ENCODE results near the gene GALNS.
A peak's percentile ranks its signal among the peaks of the same experiment; 100 is the strongest.

DNA sequence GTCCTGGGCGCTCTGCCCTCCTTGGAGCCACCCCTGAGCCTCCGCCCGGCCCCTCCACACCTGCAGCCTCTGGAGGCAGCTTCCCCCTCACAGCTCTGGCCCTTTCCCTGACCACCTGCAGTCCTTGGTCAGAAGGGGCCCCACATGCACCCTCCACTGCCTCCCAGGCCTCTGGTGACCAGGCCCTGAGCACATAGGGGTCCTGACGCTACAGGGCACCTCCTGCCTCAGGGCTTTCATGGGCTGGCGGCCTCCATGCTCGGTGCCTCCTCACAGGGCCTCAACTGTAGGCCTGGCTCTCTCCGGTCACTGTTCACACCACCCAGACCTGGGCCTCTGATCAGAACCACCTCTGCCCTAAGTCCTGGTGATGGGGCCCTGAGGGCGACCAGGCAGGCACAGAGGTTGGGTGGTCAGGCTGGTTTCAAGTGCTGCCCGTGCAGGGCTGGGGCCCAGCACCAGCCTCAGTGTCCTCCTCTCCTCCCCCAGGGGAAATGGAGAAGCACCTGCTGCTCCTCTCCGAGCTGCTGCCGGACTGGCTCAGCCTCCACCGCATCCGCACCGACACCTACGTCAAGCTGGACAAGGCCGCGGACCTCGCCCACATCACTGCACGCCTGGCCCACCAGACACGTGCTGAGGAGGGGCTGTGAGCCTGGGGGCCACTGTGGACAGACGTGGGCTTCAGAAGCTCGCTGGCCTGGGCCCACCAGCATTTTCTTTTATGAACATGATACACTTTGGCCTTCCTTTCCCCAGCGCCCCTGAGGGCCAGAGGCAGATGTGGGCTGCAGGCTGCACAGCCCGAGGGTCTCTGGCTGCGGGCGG lies 48.9 kb downstream of the GALNS start:
- TF ChIP-seq, protein P1, sequence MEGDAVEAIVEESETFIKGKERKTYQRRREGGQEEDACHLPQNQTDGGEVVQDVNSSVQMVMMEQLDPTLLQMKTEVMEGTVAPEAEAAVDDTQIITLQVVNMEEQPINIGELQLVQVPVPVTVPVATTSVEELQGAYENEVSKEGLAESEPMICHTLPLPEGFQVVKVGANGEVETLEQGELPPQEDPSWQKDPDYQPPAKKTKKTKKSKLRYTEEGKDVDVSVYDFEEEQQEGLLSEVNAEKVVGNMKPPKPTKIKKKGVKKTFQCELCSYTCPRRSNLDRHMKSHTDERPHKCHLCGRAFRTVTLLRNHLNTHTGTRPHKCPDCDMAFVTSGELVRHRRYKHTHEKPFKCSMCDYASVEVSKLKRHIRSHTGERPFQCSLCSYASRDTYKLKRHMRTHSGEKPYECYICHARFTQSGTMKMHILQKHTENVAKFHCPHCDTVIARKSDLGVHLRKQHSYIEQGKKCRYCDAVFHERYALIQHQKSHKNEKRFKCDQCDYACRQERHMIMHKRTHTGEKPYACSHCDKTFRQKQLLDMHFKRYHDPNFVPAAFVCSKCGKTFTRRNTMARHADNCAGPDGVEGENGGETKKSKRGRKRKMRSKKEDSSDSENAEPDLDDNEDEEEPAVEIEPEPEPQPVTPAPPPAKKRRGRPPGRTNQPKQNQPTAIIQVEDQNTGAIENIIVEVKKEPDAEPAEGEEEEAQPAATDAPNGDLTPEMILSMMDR (conservative IDR thresholded peaks at IDR 0.05; ENCODE audit: low read depth in 2 of 2), result no peak
- peak; percentile 63 for TF ChIP-seq POLR2AphosphoS5 (IDR thresholded peaks at IDR 0.05; ENCODE audit: low read depth)
- TF ChIP-seq, protein P2, sequence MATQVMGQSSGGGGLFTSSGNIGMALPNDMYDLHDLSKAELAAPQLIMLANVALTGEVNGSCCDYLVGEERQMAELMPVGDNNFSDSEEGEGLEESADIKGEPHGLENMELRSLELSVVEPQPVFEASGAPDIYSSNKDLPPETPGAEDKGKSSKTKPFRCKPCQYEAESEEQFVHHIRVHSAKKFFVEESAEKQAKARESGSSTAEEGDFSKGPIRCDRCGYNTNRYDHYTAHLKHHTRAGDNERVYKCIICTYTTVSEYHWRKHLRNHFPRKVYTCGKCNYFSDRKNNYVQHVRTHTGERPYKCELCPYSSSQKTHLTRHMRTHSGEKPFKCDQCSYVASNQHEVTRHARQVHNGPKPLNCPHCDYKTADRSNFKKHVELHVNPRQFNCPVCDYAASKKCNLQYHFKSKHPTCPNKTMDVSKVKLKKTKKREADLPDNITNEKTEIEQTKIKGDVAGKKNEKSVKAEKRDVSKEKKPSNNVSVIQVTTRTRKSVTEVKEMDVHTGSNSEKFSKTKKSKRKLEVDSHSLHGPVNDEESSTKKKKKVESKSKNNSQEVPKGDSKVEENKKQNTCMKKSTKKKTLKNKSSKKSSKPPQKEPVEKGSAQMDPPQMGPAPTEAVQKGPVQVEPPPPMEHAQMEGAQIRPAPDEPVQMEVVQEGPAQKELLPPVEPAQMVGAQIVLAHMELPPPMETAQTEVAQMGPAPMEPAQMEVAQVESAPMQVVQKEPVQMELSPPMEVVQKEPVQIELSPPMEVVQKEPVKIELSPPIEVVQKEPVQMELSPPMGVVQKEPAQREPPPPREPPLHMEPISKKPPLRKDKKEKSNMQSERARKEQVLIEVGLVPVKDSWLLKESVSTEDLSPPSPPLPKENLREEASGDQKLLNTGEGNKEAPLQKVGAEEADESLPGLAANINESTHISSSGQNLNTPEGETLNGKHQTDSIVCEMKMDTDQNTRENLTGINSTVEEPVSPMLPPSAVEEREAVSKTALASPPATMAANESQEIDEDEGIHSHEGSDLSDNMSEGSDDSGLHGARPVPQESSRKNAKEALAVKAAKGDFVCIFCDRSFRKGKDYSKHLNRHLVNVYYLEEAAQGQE (IDR thresholded peaks at IDR 0.05; ENCODE audit: unreplicated experiment), result no peak
- TF ChIP-seq STAT1 (IDR thresholded peaks at IDR 0.05; ENCODE audit: unreplicated experiment), result no peak
- no peak for TF ChIP-seq EZH2 (IDR thresholded peaks at IDR 0.05; ENCODE audit: low read depth, unreplicated experiment)
- TF ChIP-seq EZH2phosphoT487 (IDR thresholded peaks at IDR 0.05; ENCODE audit: unreplicated experiment), result no peak
- TF ChIP-seq, protein P3, sequence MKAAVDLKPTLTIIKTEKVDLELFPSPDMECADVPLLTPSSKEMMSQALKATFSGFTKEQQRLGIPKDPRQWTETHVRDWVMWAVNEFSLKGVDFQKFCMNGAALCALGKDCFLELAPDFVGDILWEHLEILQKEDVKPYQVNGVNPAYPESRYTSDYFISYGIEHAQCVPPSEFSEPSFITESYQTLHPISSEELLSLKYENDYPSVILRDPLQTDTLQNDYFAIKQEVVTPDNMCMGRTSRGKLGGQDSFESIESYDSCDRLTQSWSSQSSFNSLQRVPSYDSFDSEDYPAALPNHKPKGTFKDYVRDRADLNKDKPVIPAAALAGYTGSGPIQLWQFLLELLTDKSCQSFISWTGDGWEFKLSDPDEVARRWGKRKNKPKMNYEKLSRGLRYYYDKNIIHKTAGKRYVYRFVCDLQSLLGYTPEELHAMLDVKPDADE (IDR thresholded peaks at IDR 0.05), result no peak
- no peak for TF ChIP-seq ZNF331 (CRISPR knock-in tag; IDR thresholded peaks at IDR 0.05; ENCODE audit: low read depth)
- no peak for TF ChIP-seq CREB1 (CRISPR knock-in tag; IDR thresholded peaks at IDR 0.05; ENCODE audit: low read depth)
- TF ChIP-seq NANOG (IDR thresholded peaks at IDR 0.05; ENCODE audit: borderline replicate concordance), result no peak
- TF ChIP-seq ZNF114 (CRISPR knock-in tag; IDR thresholded peaks at IDR 0.05), result no peak

All from GM23338 (cell line).